WTC11 (cell line): ENCODE measurements around the gene ZNF140. TPM values are rescaled to one million over a fixed set of nuclear protein-coding genes. Genes with fewer than 3 reads are reported as not detected.

Experiments used
- ATAC-seq: fragments of 200-7000 bp; cut with Tn5 transposase; 2 replicates; pipeline ENCODE4 v1.10.0; 2021; ENCODE audit warnings: mild to moderate bottlenecking, moderate library complexity
- CTCF ChIA-PET: fragments of 300-600 bp; sonication (Branson Sonifier 250); formaldehyde crosslinking; loops from one replicate; lab custom pipeline; 2021; ENCODE audit warnings: antibody characterized with exemption; lab: Charles Lee
- POLR2A ChIA-PET: fragments of 350-600 bp; sonication (Branson Sonifier 250); formaldehyde crosslinking; loops from one replicate; lab custom pipeline; 2021; ENCODE audit warnings: antibody characterized with exemption; lab: Charles Lee
- DNase-seq: peaks from one replicate; pipeline ENCODE4 v3.0.0; 2021; ENCODE audit warnings: low spot score
- H3K27ac Mint-ChIP-seq: 2 replicates; pipeline ENCODE4 v1.8.0; 2021; ENCODE audit warnings: mixed read lengths
- H3K27me3 Mint-ChIP-seq: 2 replicates; pipeline ENCODE4 v1.8.0; 2021; ENCODE audit warnings: low read depth, mild to moderate bottlenecking, moderate library complexity, mixed read lengths
- H3K36me3 Mint-ChIP-seq: 2 replicates; pipeline ENCODE4 v1.8.0; 2021; ENCODE audit warnings: mixed read lengths
- H3K4me1 Mint-ChIP-seq: 2 replicates; pipeline ENCODE4 v1.8.0; 2022; ENCODE audit warnings: mixed read lengths
- H3K4me3 Mint-ChIP-seq: 2 replicates; pipeline ENCODE4 v1.8.0; 2021; ENCODE audit warnings: mild to moderate bottlenecking, moderate library complexity, mixed read lengths
- H3K9me3 Mint-ChIP-seq: 2 replicates; pipeline ENCODE4 v1.8.0; 2021; ENCODE audit warnings: mixed read lengths
- ATF2 ChIP-seq: sonication (generic); formaldehyde crosslinking; IDR thresholded peaks from 2 replicates; pipeline ENCODE4 v1.8.1; 2022; ENCODE audit warnings: low read depth, missing genetic modification reagents, borderline replicate concordance
- E2F5 ChIP-seq: sonication (generic); formaldehyde crosslinking; IDR thresholded peaks from 2 replicates; pipeline ENCODE4 v1.8.1; 2022; ENCODE audit warnings: mild to moderate bottlenecking, moderate library complexity, missing genetic modification reagents
- FOXJ3 ChIP-seq: sonication (generic); formaldehyde crosslinking; IDR thresholded peaks from 2 replicates; pipeline ENCODE4 v1.9.0; 2021; ENCODE audit warnings: missing genetic modification reagents, mild to moderate bottlenecking, borderline replicate concordance
- FOXP4 ChIP-seq: sonication (generic); formaldehyde crosslinking; IDR thresholded peaks from 2 replicates; pipeline ENCODE4 v1.8.0; 2022; ENCODE audit warnings: mild to moderate bottlenecking, missing genetic modification reagents
- GTF2I ChIP-seq: fragments of 250-450 bp; sonication (Bioruptor Pico); conservative IDR thresholded peaks from 2 replicates; pipeline ENCODE4 v1.4.0; 2021; ENCODE audit warnings: mild to moderate bottlenecking
- HMGXB4 ChIP-seq: sonication (generic); formaldehyde crosslinking; IDR thresholded peaks from 2 replicates; pipeline ENCODE4 v1.8.1; 2023; ENCODE audit warnings: mild to moderate bottlenecking, moderate library complexity, missing genetic modification reagents
- KAT7 ChIP-seq: sonication (generic); formaldehyde crosslinking; IDR thresholded peaks from 2 replicates; pipeline ENCODE4 v1.8.1; 2023; ENCODE audit warnings: missing genetic modification reagents, mild to moderate bottlenecking, borderline replicate concordance
- MXD4 ChIP-seq: fragments of 250-450 bp; sonication (Bioruptor Pico); IDR thresholded peaks from 2 replicates; pipeline ENCODE4 v1.8.0; 2021; ENCODE audit warnings: mild to moderate bottlenecking, moderate library complexity, borderline replicate concordance
- NFE2L1 ChIP-seq: sonication (generic); formaldehyde crosslinking; IDR thresholded peaks from 2 replicates; pipeline ENCODE4 v1.8.1; 2023; ENCODE audit warnings: missing genetic modification reagents
- NR3C1 ChIP-seq: sonication (generic); formaldehyde crosslinking; conservative IDR thresholded peaks from 2 replicates; pipeline ENCODE4 v1.8.1; 2023; ENCODE audit warnings: low read depth, mild to moderate bottlenecking, missing genetic modification reagents
- OVOL2 ChIP-seq: fragments of 250-450 bp; sonication (Bioruptor Pico); IDR thresholded peaks from 2 replicates; pipeline ENCODE4 v1.9.0; 2021; ENCODE audit warnings: mild to moderate bottlenecking, borderline replicate concordance
- SMAD3 ChIP-seq: sonication (generic); formaldehyde crosslinking; IDR thresholded peaks from 2 replicates; pipeline ENCODE4 v1.8.0; 2022; ENCODE audit warnings: missing genetic modification reagents, mild to moderate bottlenecking, borderline replicate concordance
- SMAD4 ChIP-seq: sonication (generic); formaldehyde crosslinking; IDR thresholded peaks from 2 replicates; pipeline ENCODE4 v1.8.0; 2022; ENCODE audit warnings: mild to moderate bottlenecking, missing genetic modification reagents
- ZNF219 ChIP-seq: sonication (generic); formaldehyde crosslinking; IDR thresholded peaks from 2 replicates; pipeline ENCODE4 v1.8.0; 2023; ENCODE audit warnings: missing genetic modification reagents, mild to moderate bottlenecking, borderline replicate concordance
- ZNF317 ChIP-seq: sonication (generic); formaldehyde crosslinking; IDR thresholded peaks from 2 replicates; pipeline ENCODE4 v1.8.1; 2023; ENCODE audit warnings: low read depth, mild to moderate bottlenecking, moderate library complexity, missing genetic modification reagents, borderline replicate concordance
- total RNA-seq: library from RNA; stranded (reverse); gene quantifications from 3 replicates; pipeline ENCODE4 v1.2.3, GENCODE V29; 2021
- TF ChIP-seq, protein P1 (sequence below): sonication (generic); formaldehyde crosslinking; IDR thresholded peaks from 2 replicates; pipeline ENCODE4 v1.8.1; 2023; ENCODE audit warnings: mild to moderate bottlenecking, missing genetic modification reagents
- TF ChIP-seq, protein P2 (sequence below): sonication (generic); formaldehyde crosslinking; IDR thresholded peaks from 2 replicates; pipeline ENCODE4 v1.8.0; 2022; ENCODE audit warnings: mild to moderate bottlenecking, missing genetic modification reagents
- TF ChIP-seq, protein P3 (sequence below): fragments of 250-450 bp; sonication (Bioruptor Pico); IDR thresholded peaks from 2 replicates; pipeline ENCODE4 v1.9.0; 2021; ENCODE audit warnings: mild to moderate bottlenecking, borderline replicate concordance

Gene ZNF140
- total RNA-seq, 1 experiment from 2014 or later = 10.3 TPM

DNA sequence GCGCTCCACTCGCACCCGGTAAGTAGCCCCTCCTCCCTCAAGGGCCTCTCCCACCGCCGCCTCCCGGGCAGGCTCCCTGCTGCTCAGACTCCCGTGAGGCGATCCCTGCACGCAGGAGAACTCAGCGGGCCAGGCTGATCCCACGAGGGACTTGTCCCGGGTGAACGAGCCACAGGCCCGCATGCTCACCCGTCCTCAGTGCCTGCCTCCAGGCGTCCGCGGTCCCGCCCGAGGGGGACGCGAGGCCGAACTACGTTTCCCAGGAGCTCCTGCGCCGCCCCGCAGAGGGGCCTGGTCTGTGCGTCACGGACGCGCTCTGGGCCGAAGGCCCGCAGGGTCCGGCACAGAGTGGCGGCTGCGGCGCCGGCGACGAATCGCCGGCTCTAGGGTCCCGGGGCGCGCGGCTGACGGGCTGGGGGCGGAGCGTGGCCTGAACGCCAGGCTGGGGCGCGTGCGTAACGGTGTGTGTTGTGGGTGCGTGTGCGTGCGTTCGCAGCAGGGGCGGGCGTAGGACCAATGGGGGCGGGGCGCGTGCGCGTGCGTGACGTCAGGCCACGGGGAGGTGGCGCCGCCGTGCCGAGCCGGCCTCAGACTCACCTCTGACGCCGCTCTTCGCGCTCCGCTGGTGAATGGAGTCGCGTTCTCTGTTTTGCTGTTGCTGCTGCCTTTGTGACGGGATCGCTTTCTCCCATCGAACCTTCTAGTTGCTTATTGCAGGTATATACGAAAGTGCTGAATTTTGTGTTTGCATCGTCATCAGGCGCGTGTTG is 49.5 kb downstream of the ZNF140 start, which contains the start of the genes ZNF10 and ZNF891:
ZNF10 (plus strand) TSS at position 590 of the 770 bp plus-strand sequence. CDS start 13,866 bp downstream, outside the sequence.
ZNF891 (minus strand) TSS at position 237 of the 770 bp plus-strand sequence. CDS start 8,356 bp downstream, outside the sequence.
- Mint-ChIP-seq H3K36me3 (peaks cover 70% of the 10 kb centered on the region), H3K4me3 (peak within 1 kb of the TSS; percentile 96), H3K9me3 (peaks cover 35% of the 10 kb centered on the region), H3K27me3 (peaks cover 4% of the 10 kb centered on the region), H3K27ac (peak within 1 kb of the TSS; percentile 100), H3K4me1 (peaks cover 7% of the 10 kb centered on the region)
- DNase-seq (peak; percentile 96), ATAC-seq (peak; percentile 99)
- ChIA-PET CTCF (interaction anchor here (1.0 to 1.5 kb wide), 2 partner anchors 50 to 51 kb away, joined by 3 to 9 read pairs; partner anchors contain the start of gene ZNF268), POLR2A (interaction anchor here (1.0 to 1.5 kb wide), 3 partner anchors 50 to 90 kb away, joined by 3 to 7 read pairs (median 6); partner anchors contain the start of gene ZNF268)
- TF ChIP-seq FOXJ3 (CRISPR knock-in tag) (no peak), KAT7 (CRISPR knock-in tag) (no peak), E2F5 (CRISPR knock-in tag) (peak; percentile 85), ATF2 (CRISPR knock-in tag) (no peak), ZNF219 (CRISPR knock-in tag) (0 out of 2 replicates have a peak, but pooled peaks have one; percentile 39), SMAD4 (CRISPR knock-in tag) (no peak), NFE2L1 (peak; percentile 62; the same call in 1 of the 2 replicates), NR3C1 (no peak), HMGXB4 (CRISPR knock-in tag) (peak; percentile 90; the same call in 1 of the 2 replicates), ZNF317 (CRISPR knock-in tag) (no peak), SMAD3 (no peak), MXD4 (CRISPR knock-in tag) (no peak), OVOL2 (CRISPR knock-in tag) (no peak), GTF2I (no peak), FOXP4 (CRISPR knock-in tag) (no peak)
- TF ChIP-seq, protein P1, sequence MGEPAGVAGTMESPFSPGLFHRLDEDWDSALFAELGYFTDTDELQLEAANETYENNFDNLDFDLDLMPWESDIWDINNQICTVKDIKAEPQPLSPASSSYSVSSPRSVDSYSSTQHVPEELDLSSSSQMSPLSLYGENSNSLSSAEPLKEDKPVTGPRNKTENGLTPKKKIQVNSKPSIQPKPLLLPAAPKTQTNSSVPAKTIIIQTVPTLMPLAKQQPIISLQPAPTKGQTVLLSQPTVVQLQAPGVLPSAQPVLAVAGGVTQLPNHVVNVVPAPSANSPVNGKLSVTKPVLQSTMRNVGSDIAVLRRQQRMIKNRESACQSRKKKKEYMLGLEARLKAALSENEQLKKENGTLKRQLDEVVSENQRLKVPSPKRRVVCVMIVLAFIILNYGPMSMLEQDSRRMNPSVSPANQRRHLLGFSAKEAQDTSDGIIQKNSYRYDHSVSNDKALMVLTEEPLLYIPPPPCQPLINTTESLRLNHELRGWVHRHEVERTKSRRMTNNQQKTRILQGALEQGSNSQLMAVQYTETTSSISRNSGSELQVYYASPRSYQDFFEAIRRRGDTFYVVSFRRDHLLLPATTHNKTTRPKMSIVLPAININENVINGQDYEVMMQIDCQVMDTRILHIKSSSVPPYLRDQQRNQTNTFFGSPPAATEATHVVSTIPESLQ (CRISPR knock-in tag) = no peak
- TF ChIP-seq, protein P2, sequence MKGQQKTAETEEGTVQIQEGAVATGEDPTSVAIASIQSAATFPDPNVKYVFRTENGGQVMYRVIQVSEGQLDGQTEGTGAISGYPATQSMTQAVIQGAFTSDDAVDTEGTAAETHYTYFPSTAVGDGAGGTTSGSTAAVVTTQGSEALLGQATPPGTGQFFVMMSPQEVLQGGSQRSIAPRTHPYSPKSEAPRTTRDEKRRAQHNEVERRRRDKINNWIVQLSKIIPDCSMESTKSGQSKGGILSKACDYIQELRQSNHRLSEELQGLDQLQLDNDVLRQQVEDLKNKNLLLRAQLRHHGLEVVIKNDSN = peak; percentile 77; the same call in 1 of the 2 replicates
- TF ChIP-seq, protein P3, sequence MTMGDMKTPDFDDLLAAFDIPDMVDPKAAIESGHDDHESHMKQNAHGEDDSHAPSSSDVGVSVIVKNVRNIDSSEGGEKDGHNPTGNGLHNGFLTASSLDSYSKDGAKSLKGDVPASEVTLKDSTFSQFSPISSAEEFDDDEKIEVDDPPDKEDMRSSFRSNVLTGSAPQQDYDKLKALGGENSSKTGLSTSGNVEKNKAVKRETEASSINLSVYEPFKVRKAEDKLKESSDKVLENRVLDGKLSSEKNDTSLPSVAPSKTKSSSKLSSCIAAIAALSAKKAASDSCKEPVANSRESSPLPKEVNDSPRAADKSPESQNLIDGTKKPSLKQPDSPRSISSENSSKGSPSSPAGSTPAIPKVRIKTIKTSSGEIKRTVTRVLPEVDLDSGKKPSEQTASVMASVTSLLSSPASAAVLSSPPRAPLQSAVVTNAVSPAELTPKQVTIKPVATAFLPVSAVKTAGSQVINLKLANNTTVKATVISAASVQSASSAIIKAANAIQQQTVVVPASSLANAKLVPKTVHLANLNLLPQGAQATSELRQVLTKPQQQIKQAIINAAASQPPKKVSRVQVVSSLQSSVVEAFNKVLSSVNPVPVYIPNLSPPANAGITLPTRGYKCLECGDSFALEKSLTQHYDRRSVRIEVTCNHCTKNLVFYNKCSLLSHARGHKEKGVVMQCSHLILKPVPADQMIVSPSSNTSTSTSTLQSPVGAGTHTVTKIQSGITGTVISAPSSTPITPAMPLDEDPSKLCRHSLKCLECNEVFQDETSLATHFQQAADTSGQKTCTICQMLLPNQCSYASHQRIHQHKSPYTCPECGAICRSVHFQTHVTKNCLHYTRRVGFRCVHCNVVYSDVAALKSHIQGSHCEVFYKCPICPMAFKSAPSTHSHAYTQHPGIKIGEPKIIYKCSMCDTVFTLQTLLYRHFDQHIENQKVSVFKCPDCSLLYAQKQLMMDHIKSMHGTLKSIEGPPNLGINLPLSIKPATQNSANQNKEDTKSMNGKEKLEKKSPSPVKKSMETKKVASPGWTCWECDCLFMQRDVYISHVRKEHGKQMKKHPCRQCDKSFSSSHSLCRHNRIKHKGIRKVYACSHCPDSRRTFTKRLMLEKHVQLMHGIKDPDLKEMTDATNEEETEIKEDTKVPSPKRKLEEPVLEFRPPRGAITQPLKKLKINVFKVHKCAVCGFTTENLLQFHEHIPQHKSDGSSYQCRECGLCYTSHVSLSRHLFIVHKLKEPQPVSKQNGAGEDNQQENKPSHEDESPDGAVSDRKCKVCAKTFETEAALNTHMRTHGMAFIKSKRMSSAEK (CRISPR knock-in tag) = no peak
